NCI-H460 (cell line): ENCODE measurements around the gene JSRP1. TPM values are rescaled to one million over a fixed set of nuclear protein-coding genes. Genes with fewer than 3 reads are reported as not detected.
"Not testable (repeated sequence)": the region's sequence is repeated elsewhere in the genome, so short reads cannot be mapped to it uniquely, and the experiment has no call there.

Source experiments
- DNase-seq: peaks from one replicate; pipeline ENCODE4 v3.0.0-alpha.2; 2016; ENCODE audit warnings: low read depth; ENCODE audit errors: extremely low read depth
- total RNA-seq: library from RNA; depleted of rRNA; stranded (reverse); fragments of >200 nt; shearing (Covaris generic); gene quantifications from 2 replicates; pipeline ENCODE4 v1.2.3, GENCODE V29; 2014

JSRP1 gene
- total RNA-seq, 1 experiment from 2014 or later = not detected

- DNase-seq = no peak
Measured at GRCh38 chr19:2282862-2283237, 26.6 kb upstream of the JSRP1 start.

- DNase-seq = no peak
Measured at GRCh38 chr19:2282062-2282861, 26.0 kb upstream of the JSRP1 start, which contains the start of gene PEAK3. Gene PEAK3 (minus strand): TSS chr19:2282175. CDS start chr19:2280931, 1,244 bp downstream.

- DNase-seq = not testable (repeated sequence)
Measured at GRCh38 chr19:2281265-2282061, 25.2 kb upstream of the JSRP1 start.

- no peak for DNase-seq
Measured at GRCh38 chr19:2280633-2281264, 24.5 kb upstream of the JSRP1 start.

- no peak for DNase-seq
Measured at GRCh38 chr19:2278459-2279158, 22.4 kb upstream of the JSRP1 start.

GRCh38 chr19:2277138-2277537 is 20.9 kb upstream of the JSRP1 start:
- no peak for DNase-seq

GRCh38 chr19:2276429-2276986 is 20.3 kb upstream of the JSRP1 start:
- no peak for DNase-seq

GRCh38 chr19:2275588-2276428 is 19.6 kb upstream of the JSRP1 start:
- no peak for DNase-seq

- DNase-seq = no peak
Measured at GRCh38 chr19:2274931-2275535, 18.8 kb upstream of the JSRP1 start.

- DNase-seq = no peak
Measured at GRCh38 chr19:2274185-2274711, 18.0 kb upstream of the JSRP1 start.

- DNase-seq = peak; percentile 57
Measured at GRCh38 chr19:2273356-2274184, 17.4 kb upstream of the JSRP1 start.

- DNase-seq = no peak
Measured at GRCh38 chr19:2271234-2272103, 15.3 kb upstream of the JSRP1 start.

- DNase-seq = peak; percentile 54
Measured at GRCh38 chr19:2270423-2271233, 14.4 kb upstream of the JSRP1 start.

- DNase-seq = no peak
Measured at GRCh38 chr19:2270157-2270422, 13.9 kb upstream of the JSRP1 start.

GRCh38 chr19:2269244-2270156 is 13.3 kb upstream of the JSRP1 start:
- DNase-seq = peak; percentile 90
